ENCODE data around the gene SS18. TPM values are rescaled to one million over a fixed set of nuclear protein-coding genes. Genes with fewer than 3 reads are reported as not detected.

The SS18 gene
- total and polyA plus RNA-seq, 8 donors, result 17.0 to 38.0 (median 20.2) TPM

DNA sequence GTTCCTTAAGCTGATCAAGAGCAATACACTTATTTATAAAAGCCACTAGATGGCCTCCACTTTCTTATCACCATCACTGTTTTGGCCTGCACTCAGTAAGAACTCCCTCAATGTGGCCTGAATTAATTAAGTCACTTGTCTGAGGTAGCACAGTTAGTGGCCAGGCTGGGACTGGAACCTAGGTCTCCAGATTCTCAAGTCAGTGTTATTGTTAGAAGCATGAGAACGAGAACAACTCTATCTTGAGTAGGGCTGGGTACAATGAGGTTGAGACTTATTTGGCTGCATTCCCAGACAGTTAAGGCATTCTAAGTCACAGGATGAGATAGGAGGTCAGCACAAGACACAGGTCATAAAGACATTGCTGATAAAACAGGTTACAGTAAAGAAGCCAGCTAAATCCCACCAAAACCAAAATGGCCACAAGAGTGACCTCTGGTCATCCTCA is 115.8 kb downstream of the SS18 start:
- DNase-seq (no peak), ATAC-seq (no peak), FAIRE-seq (no peak)
- intact Hi-C loops (cut with DNase I), result no loop called here
- TF ChIP-seq CTCF (IDR thresholded peaks at IDR 0.05), result no peak
- Histone ChIP-seq H3K27ac (no peak overlapping the region), H3K4me3 (no peak overlapping the region), H3K36me3 (no peaks in the 10 kb centered on the region), H3K4me1 (no peaks in the 10 kb centered on the region), H3K27me3 (no peaks in the 10 kb centered on the region), H3K9me3 (no peaks in the 10 kb centered on the region)
- 47 to 56% methylated on average over 1 of the region's 1 CpG for WGBS, 2 donors

Other genes starting within 250 kb of the SS18 start
- gene PSMA8, start 43.3 kb upstream of the SS18 start, total RNA-seq, result not detected
- gene PSMA8, start 43.3 kb upstream of the SS18 start, polyA plus RNA-seq, result not detected
- gene TAF4B, start 135.8 kb upstream of the SS18 start, total RNA-seq, result 1 to 10 TPM; 1.5 to 3.4 (median 2.7) TPM
- gene TAF4B, start 135.8 kb upstream of the SS18 start, polyA plus RNA-seq, result 1 to 10 TPM in 1 of 2 donors, under 1 TPM in 1; 0.94 to 1.1 TPM

All from pancreas (tissue), 10 donors.